Subcutaneous abdominal adipose tissue (tissue), 5 donors: ENCODE measurements around the gene TPGS1.

Experiments
- H3K27ac ChIP-seq: one replicate; pipeline ENCODE4 v1.7.0; 2013; ENCODE audit warnings: low read depth, mild to moderate bottlenecking, inconsistent platforms, low read length, moderate library complexity
- H3K27me3 ChIP-seq, 5 donors: one replicate each; pipeline ENCODE4 v1.7.0; 2013; ENCODE audit warnings: low read length in 5 of 5, inconsistent platforms in 1 of 5; ENCODE audit not compliant: control insufficient read depth in 5 of 5, insufficient read depth in 4 of 5
- H3K36me3 ChIP-seq, 5 donors: one replicate each; pipeline ENCODE4 v1.7.0; 2013; ENCODE audit warnings: low read length in 5 of 5; ENCODE audit not compliant: control insufficient read depth in 5 of 5, insufficient read depth in 5 of 5
- H3K4me1 ChIP-seq, 5 donors: one replicate each; pipeline ENCODE4 v1.7.0; 2013; ENCODE audit warnings: low read length in 5 of 5, mild to moderate bottlenecking in 3 of 5, moderate library complexity in 1 of 5; ENCODE audit not compliant: control insufficient read depth in 5 of 5, insufficient read depth in 5 of 5
- H3K4me3 ChIP-seq, 5 donors: one replicate each; pipeline ENCODE4 v1.7.0; 2013; ENCODE audit warnings: low read length in 5 of 5, low read depth in 1 of 5
- H3K9ac ChIP-seq, 5 donors: one replicate each; pipeline ENCODE4 v1.7.0; 2013; ENCODE audit warnings: low read length in 5 of 5, mild to moderate bottlenecking in 4 of 5, moderate library complexity in 3 of 5
- H3K9me3 ChIP-seq, 5 donors: one replicate each; pipeline ENCODE4 v1.7.0; 2013; ENCODE audit warnings: low read length in 5 of 5; ENCODE audit not compliant: control insufficient read depth in 5 of 5
- donor health status: healthy.
- donor health status: healthy.
- donor health status: healthy.
- donor health status: healthy.
- donor health status: healthy.

Gene TPGS1

DNA sequence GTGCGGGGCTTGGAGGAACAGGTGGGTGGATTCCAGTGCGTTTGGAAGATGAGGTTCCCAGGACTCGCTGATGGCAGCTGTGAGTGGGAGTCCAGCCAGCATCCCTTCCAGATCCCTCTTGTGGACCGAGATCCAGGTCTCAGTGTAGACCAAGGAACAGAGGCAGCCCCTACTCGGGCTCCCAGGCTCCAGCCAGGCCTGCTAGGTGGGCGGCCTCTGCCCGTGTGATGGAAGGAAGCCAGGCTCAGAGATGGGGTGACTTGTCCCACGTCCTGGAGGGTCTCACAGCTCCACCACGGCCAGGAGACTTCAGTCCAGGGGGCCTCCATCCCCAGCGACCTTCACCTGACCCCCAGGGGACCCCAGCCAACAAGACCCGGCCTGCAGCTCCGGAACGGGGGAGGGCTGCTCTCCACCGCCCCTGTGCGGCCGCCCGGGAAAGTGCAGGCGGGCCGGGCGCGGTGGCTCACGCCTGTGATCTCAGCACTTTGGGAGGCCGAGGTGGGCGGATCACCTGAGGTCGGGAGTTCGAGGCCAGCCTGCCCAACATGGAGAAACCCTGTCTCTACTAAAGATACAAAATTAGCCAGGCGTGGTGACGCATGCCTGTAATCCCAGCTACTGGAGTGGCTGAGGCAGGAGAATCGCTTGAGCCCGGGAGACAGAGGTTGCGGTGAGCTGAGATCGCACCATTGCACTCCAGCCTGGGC lies 11.7 kb upstream of the TPGS1 start:
- H3K36me3 ChIP-seq, result no peaks in the 10 kb centered on the region
- peaks cover 0 to 13% (median 5%) of the 10 kb centered on the region in 5 donors for H3K4me1 ChIP-seq
- no peak overlapping the region for H3K27ac ChIP-seq
- H3K27me3 ChIP-seq, result peaks cover 9 to 27% (median 18%) of the 10 kb centered on the region in 5 donors
- H3K4me3 ChIP-seq, result no peak overlapping the region
- H3K9ac ChIP-seq, result no peak overlapping the region
- H3K9me3 ChIP-seq, result no peaks in the 10 kb centered on the region

DNA sequence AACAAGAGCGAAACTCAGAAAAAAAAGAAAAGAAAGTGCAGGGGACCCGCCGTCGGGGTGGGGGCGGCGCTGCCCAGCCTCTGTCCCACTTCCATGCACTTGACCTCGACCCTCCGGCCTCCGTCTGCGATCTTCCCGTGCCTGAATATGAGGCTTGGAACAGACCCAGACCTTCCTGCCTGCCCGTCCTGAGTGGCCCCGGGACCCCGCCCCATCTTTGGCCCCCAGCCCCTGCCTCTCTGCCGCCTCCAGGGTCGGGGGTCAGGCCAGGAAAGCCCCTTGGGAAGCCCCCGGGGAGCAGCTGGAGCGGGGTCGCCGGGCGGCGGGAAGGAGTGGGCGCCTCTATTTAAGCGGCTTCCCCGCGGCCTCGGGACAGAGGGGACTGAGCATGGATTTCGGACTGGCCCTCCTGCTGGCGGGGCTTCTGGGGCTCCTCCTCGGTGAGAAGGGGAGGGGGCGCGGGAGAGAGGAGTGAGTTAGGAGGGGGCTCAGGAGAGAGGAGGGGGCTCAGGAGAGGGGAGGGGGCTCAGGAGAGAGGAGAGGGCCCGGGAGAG lies 11.1 kb upstream of the TPGS1 start, which contains the start of gene MADCAM1:
Gene MADCAM1 (plus strand): TSS at position 375 of the 554 bp plus-strand sequence. CDS start 14 bp downstream, at position 389.
- no peak within 1 kb of the TSS for H3K4me3 ChIP-seq
- H3K9me3 ChIP-seq, result no peaks in the 10 kb centered on the region

DNA sequence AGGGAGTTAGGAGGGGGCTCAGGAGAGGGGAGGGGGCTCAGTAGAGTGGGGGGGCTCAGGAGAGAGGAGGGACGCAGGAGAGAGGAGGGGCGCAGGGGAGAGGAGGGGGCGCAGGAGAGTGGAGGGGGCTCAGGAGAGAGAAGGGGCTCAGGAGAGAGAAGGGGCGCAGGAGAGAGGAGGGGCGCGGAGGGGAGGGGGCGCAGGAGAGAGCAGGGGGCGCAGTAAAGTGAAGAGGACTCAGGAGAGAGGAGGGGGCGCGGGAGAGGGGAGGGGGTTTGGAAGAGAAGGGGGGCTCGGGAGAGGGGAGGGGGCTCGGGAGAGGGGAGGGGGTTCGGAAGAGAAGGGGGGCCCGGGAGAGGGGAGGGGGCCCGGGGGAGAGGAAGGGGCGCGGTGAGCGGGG lies 10.3 kb upstream of the TPGS1 start:
- peaks cover 0 to 13% (median 5%) of the 10 kb centered on the region in 5 donors for H3K4me1 ChIP-seq
- H3K4me3 ChIP-seq, result no peak overlapping the region
- H3K27me3 ChIP-seq, result peaks cover 9 to 27% (median 18%) of the 10 kb centered on the region in 5 donors
- H3K9me3 ChIP-seq, result no peaks in the 10 kb centered on the region
- no peak overlapping the region for H3K9ac ChIP-seq
- no peaks in the 10 kb centered on the region for H3K36me3 ChIP-seq
- no peak overlapping the region for H3K27ac ChIP-seq

More for the DNA sequence above, 11.1 kb upstream of the TPGS1 start, which contains the start of gene MADCAM1:
- no peak within 1 kb of the TSS for H3K9ac ChIP-seq
- H3K36me3 ChIP-seq, result no peaks in the 10 kb centered on the region
- H3K27me3 ChIP-seq, result peaks cover 9 to 27% (median 18%) of the 10 kb centered on the region in 5 donors
- H3K4me1 ChIP-seq, result peaks cover 0 to 13% (median 5%) of the 10 kb centered on the region in 5 donors
- no peak within 1 kb of the TSS for H3K27ac ChIP-seq

DNA sequence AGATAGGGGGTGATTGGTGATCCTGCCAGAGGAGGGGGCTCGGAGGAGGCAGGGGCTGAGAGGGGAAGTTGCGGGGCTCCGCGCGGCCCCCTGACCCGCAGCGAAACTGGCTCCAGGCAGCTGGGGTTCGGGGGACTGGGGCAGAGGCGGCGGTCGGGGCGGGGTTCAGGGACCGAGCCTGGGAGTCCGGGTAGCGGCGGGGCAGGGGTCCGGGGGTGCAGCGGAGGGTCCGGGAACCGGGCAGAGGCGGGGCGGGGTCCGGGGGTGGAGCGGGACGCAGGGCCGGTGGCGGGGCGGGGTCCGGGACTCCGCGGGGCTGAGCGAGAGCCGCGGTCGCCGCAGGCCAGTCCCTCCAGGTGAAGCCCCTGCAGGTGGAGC lies 9.8 kb upstream of the TPGS1 start:
- no peaks in the 10 kb centered on the region for H3K36me3 ChIP-seq
- H3K27me3 ChIP-seq, result peaks cover 9 to 27% (median 18%) of the 10 kb centered on the region in 5 donors
- no peak overlapping the region for H3K4me3 ChIP-seq
- no peak overlapping the region for H3K9ac ChIP-seq
- H3K27ac ChIP-seq, result no peak overlapping the region
- peaks cover 0 to 13% (median 5%) of the 10 kb centered on the region in 5 donors for H3K4me1 ChIP-seq
- no peaks in the 10 kb centered on the region for H3K9me3 ChIP-seq

DNA sequence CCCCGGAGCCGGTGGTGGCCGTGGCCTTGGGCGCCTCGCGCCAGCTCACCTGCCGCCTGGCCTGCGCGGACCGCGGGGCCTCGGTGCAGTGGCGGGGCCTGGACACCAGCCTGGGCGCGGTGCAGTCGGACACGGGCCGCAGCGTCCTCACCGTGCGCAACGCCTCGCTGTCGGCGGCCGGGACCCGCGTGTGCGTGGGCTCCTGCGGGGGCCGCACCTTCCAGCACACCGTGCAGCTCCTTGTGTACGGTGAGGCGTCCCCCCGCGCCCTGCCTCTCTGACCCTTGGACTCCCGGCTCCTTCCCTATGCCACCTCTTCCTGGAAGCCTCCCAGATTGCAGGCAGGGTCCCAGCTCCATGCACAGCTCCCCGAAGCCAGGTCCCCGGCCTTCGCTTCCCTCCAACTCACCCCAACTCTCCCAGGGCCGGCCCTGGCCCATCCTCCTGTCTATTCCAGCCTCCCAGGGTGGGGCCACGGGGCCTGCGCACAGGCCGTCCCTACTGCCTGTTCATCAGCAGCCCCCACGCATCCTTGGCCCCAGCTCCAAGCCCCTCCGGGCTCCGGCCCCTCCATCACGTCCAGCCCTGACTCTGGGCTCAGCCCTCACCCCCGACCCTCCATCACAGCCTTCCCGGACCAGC lies 9.3 kb upstream of the TPGS1 start:
- Histone ChIP-seq H3K4me1 (peaks cover 0 to 13% (median 5%) of the 10 kb centered on the region in 5 donors), H3K27me3 (peaks cover 9 to 27% (median 18%) of the 10 kb centered on the region in 5 donors), H3K36me3 (no peaks in the 10 kb centered on the region), H3K27ac (no peak overlapping the region), H3K9ac (no peak overlapping the region), H3K4me3 (peak overlapping the region in 1 of 5 donors; percentile 37), H3K9me3 (no peaks in the 10 kb centered on the region)

DNA sequence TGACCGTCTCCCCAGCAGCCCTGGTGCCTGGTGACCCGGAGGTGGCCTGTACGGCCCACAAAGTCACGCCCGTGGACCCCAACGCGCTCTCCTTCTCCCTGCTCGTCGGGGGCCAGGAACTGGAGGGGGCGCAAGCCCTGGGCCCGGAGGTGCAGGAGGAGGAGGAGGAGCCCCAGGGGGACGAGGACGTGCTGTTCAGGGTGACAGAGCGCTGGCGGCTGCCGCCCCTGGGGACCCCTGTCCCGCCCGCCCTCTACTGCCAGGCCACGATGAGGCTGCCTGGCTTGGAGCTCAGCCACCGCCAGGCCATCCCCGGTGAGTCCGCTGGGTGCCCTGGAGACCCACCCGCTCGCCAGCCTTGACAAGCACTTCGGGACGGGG lies 8.8 kb upstream of the TPGS1 start:
- no peak overlapping the region for H3K9ac ChIP-seq
- H3K4me3 ChIP-seq, result no peak overlapping the region
- H3K9me3 ChIP-seq, result no peaks in the 10 kb centered on the region
- H3K36me3 ChIP-seq, result no peaks in the 10 kb centered on the region
- no peak overlapping the region for H3K27ac ChIP-seq
- H3K4me1 ChIP-seq, result peaks cover 0 to 13% (median 5%) of the 10 kb centered on the region in 5 donors
- peaks cover 9 to 27% (median 18%) of the 10 kb centered on the region in 5 donors for H3K27me3 ChIP-seq

DNA sequence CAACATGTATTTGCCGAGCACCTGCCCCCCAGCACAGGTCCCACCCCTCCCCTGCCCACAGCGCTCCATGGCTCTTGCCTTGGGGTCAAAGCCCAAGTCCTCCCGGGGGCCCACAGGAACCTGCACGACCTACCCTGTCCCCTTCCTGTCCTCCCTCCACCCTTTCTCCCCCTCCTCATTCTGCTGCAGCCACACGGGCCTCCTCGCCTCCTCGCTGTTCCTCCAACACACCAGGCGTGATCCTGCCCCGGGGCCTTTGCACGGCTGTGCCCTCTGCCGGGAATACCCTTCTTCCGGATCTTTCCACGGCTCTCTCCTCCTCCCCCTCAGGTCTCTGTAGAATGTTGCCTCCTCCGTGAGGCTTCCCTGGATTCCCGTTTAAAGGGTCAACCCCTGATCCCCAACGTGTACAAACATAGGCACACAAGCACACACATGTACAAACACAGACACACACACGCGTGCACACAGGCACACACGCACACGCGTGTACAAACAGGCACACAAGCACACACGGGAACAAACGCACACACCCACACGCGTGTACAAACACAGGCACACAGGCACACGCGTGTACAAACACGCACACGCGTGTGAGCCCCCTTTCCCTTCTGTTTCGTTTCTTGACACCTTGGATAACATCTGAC lies 8.2 kb upstream of the TPGS1 start:
- Histone ChIP-seq H3K9ac (no peak overlapping the region), H3K4me3 (no peak overlapping the region), H3K36me3 (no peaks in the 10 kb centered on the region), H3K27me3 (peaks cover 9 to 27% (median 18%) of the 10 kb centered on the region in 5 donors), H3K27ac (no peak overlapping the region), H3K9me3 (no peaks in the 10 kb centered on the region), H3K4me1 (peaks cover 0 to 9% (median 5%) of the 10 kb centered on the region in 5 donors)

DNA sequence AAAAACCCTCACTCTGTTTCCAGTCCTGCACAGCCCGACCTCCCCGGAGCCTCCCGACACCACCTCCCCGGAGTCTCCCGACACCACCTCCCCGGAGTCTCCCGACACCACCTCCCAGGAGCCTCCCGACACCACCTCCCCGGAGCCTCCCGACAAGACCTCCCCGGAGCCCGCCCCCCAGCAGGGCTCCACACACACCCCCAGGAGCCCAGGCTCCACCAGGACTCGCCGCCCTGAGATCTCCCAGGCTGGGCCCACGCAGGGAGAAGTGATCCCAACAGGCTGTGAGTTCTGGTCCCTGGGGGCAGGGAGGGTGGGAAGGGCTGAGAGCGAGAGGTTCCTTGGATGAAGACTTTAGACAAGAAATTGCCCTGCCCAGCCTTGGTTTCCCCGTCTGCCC lies 5.7 kb upstream of the TPGS1 start:
- no peaks in the 10 kb centered on the region for H3K36me3 ChIP-seq
- H3K27me3 ChIP-seq, result peaks cover 9 to 16% (median 10%) of the 10 kb centered on the region in 5 donors
- no peak overlapping the region for H3K4me3 ChIP-seq
- H3K9ac ChIP-seq, result no peak overlapping the region
- no peak overlapping the region for H3K27ac ChIP-seq
- no peaks in the 10 kb centered on the region for H3K9me3 ChIP-seq
- peaks cover 0 to 11% (median 9%) of the 10 kb centered on the region in 5 donors for H3K4me1 ChIP-seq

DNA sequence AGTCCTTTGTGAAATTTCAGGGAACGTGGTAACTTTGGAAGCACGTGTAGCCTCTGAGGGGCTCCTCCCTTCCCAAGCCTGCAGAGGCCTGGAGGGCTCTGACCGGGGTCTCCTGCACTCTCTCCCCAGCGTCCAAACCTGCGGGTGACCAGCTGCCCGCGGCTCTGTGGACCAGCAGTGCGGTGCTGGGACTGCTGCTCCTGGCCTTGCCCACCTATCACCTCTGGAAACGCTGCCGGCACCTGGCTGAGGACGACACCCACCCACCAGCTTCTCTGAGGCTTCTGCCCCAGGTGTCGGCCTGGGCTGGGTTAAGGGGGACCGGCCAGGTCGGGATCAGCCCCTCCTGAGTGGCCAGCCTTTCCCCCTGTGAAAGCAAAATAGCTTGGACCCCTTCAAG lies 2.7 kb upstream of the TPGS1 start:
- H3K9me3 ChIP-seq, result no peaks in the 10 kb centered on the region
- H3K36me3 ChIP-seq, result peaks cover 0 to 4% (median 2%) of the 10 kb centered on the region in 5 donors
- H3K4me1 ChIP-seq, result peaks cover 0 to 20% (median 20%) of the 10 kb centered on the region in 5 donors
- no peak overlapping the region for H3K27ac ChIP-seq
- no peaks in the 10 kb centered on the region for H3K27me3 ChIP-seq
- H3K4me3 ChIP-seq, result no peak overlapping the region
- H3K9ac ChIP-seq, result no peak overlapping the region
